ENCODE data around the gene CUL7. TPM values are rescaled to one million over a fixed set of nuclear protein-coding genes. Genes with fewer than 3 reads are reported as not detected.

CUL7 gene
- total RNA-seq, 2 donors from 2014 or later, result 10.0 to 14.8 TPM

DNA sequence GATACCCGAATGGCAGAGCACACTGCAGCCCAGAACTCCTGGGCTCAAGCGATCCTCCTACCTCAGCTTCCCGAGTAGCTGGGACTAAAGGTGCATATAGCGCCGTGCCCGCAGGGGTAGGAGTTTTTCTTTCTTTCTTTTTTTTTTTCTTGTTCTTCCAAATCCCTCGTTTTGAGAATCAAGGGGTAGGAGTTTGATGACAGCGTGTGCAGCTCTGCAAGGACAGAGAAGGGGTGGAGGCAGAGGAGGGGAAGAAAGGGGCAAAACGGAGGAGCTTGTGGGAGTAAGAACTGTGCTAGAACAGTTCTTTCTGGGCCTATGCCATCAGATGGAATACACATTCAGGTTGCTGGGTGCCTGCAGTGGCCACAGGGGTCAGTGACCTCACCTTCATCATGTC lies 16.9 kb downstream of the CUL7 start:
- H3K27me3 ChIP-seq (replicated peaks; ENCODE audit: insufficient read depth), result no peaks in the 10 kb centered on the region
- H3K36me3 ChIP-seq, result peaks cover 31% of the 10 kb centered on the region
- no peak for ATAC-seq (ENCODE audit: insufficient number of reproducible peaks, low FRiP score, low read depth)
- H3K4me3 ChIP-seq, result no peak overlapping the region
- TF ChIP-seq, protein P1, sequence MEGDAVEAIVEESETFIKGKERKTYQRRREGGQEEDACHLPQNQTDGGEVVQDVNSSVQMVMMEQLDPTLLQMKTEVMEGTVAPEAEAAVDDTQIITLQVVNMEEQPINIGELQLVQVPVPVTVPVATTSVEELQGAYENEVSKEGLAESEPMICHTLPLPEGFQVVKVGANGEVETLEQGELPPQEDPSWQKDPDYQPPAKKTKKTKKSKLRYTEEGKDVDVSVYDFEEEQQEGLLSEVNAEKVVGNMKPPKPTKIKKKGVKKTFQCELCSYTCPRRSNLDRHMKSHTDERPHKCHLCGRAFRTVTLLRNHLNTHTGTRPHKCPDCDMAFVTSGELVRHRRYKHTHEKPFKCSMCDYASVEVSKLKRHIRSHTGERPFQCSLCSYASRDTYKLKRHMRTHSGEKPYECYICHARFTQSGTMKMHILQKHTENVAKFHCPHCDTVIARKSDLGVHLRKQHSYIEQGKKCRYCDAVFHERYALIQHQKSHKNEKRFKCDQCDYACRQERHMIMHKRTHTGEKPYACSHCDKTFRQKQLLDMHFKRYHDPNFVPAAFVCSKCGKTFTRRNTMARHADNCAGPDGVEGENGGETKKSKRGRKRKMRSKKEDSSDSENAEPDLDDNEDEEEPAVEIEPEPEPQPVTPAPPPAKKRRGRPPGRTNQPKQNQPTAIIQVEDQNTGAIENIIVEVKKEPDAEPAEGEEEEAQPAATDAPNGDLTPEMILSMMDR (IDR thresholded peaks at IDR 0.05), result no peak
- no peaks in the 10 kb centered on the region for H3K4me1 ChIP-seq (ENCODE audit: control insufficient read depth in 1 of 2, low read depth in 2 of 2)
- H3K9me3 ChIP-seq, result no peaks in the 10 kb centered on the region
- DNase-seq (ENCODE audit: low spot score), result no peak
- no peak overlapping the region for H3K27ac ChIP-seq

DNA sequence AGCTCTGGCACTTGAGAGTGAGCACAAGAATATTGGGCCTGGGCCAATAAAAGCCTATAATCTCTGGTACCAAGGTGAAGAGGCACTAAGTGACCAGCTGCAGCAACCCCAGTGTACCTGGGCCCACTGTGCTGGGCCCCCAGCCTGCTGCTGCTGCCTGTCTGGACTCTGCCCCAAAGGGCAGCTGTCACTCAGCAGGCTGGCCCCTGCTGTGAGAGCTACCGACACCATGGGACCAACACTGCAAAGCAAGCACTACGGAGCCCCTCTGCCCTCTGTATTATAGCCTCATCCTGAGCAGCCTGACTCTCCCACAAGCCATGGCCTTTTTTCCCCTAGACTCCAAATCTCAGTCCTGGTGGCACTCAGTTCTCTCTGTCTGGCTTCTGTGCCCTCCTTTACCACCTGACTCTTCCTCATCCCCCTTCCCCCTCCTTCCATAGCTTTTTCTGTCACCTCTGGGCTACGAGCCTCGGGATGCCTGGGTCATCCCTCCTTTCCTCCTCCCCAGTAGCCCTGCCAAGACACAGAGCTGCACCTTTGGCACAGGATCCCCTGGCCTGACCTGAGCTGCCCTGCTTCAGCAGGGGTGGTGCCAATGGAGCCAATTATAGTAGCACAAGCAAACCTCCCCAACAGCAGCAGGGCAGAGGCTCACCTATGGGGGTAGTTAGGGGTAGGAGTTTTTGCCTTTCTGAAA lies 18.0 kb downstream of the CUL7 start:
- DNase-seq (ENCODE audit: low spot score), result no peak
- Histone ChIP-seq H3K4me1 (ENCODE audit: control insufficient read depth in 1 of 2, low read depth in 2 of 2) (no peaks in the 10 kb centered on the region), H3K27ac (no peak overlapping the region), H3K27me3 (replicated peaks; ENCODE audit: insufficient read depth) (no peaks in the 10 kb centered on the region), H3K36me3 (peaks cover 31% of the 10 kb centered on the region), H3K9me3 (no peaks in the 10 kb centered on the region), H3K4me3 (no peak overlapping the region)
- ATAC-seq (ENCODE audit: insufficient number of reproducible peaks, low FRiP score, low read depth), result no peak
- TF ChIP-seq, protein P1 (IDR thresholded peaks at IDR 0.05), result no peak

DNA sequence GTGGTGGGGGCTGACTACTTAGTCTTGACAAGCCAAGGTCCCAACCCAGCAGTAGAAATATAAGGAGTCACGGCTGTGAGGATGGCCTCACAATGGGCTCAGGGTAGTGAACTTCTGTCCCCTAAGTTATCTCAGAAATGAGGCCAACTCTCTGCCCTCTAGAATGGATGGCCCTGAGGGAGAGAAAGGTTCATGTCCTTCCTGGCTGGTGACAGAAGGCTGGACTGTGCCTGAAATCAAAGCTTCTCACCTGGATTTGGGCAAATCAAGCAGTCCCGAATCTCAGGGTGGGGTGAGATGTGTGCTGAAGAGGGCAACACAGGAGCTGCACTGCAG lies 19.5 kb downstream of the CUL7 start:
- ATAC-seq (ENCODE audit: insufficient number of reproducible peaks, low FRiP score, low read depth), result no peak
- peaks cover 41% of the 10 kb centered on the region for H3K36me3 ChIP-seq
- TF ChIP-seq, protein P1 (IDR thresholded peaks at IDR 0.05), result no peak

DNA sequence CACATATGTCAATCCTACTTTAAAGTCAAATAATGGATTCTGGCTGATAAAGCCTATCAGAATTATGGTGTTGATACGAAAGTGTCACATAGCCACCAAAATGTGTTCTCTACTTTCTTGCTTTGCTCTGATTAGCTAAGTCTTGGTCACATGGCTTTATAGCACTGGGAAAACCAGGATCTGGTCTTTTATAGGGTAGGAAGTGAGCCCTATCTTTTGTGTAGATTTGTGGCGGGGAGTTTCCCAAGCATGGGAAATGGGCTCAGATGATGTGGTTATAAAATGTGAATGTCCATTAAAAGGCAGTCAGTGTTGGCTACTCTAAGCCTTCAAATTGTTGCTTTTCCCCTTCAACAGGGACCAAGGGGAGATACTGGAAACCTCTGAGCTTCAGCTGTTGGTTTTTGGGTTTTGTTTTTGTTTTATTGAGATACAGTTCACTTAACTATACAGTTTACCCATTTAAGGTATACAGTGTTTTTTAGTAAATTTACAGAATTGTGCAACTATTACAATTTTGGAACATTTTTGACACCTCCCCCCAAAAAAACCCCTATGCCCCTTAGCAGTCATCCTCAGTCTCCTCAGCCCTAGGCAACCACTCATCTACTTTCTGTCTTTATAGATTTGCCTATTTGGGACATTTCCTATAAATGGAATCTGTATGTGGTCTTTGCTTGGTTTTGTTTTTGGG lies 20.0 kb downstream of the CUL7 start:
- H3K9me3 ChIP-seq, result no peaks in the 10 kb centered on the region
- no peaks in the 10 kb centered on the region for H3K27me3 ChIP-seq (replicated peaks; ENCODE audit: insufficient read depth)
- H3K36me3 ChIP-seq, result peaks cover 41% of the 10 kb centered on the region
- ATAC-seq (ENCODE audit: insufficient number of reproducible peaks, low FRiP score, low read depth), result no peak
- TF ChIP-seq, protein P1 (IDR thresholded peaks at IDR 0.05), result no peak
- no peak overlapping the region for H3K4me3 ChIP-seq
- H3K27ac ChIP-seq, result no peak overlapping the region
- no peak for DNase-seq (ENCODE audit: low spot score)
- H3K4me1 ChIP-seq (ENCODE audit: control insufficient read depth in 1 of 2, low read depth in 2 of 2), result no peaks in the 10 kb centered on the region

More for the DNA sequence above, 19.5 kb downstream of the CUL7 start:
- no peak overlapping the region for H3K4me3 ChIP-seq
- H3K9me3 ChIP-seq, result no peaks in the 10 kb centered on the region
- DNase-seq (ENCODE audit: low spot score), result no peak
- H3K27me3 ChIP-seq (replicated peaks; ENCODE audit: insufficient read depth), result no peaks in the 10 kb centered on the region
- H3K4me1 ChIP-seq (ENCODE audit: control insufficient read depth in 1 of 2, low read depth in 2 of 2), result no peaks in the 10 kb centered on the region
- no peak overlapping the region for H3K27ac ChIP-seq

DNA sequence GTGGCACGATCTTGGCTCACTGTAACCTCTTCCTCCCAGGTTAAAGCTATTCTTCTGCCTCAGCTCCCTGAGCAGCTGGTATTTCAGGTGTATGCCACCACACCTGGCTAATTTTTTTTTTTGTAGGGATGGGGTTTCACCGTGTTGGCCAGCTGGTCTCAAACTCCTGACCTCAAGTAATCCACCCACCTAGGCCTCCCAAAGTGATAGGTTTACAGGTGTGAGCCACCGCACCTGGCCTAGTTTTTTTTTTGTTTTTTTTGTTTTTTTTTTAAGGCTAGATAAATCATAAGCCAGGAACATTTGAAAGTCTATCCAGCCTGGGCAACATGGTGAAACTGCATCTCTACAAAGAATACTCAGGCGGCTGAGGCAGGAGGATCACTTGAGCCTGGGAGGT lies 21.3 kb downstream of the CUL7 start:
- TF ChIP-seq, protein P1 (IDR thresholded peaks at IDR 0.05), result no peak
- Histone ChIP-seq H3K36me3 (peaks cover 37% of the 10 kb centered on the region), H3K27me3 (replicated peaks; ENCODE audit: insufficient read depth) (no peaks in the 10 kb centered on the region), H3K4me1 (ENCODE audit: control insufficient read depth in 1 of 2, low read depth in 2 of 2) (no peaks in the 10 kb centered on the region), H3K4me3 (no peak overlapping the region), H3K27ac (no peak overlapping the region), H3K9me3 (no peaks in the 10 kb centered on the region)
- DNase-seq (ENCODE audit: low spot score), result no peak
- no peak for ATAC-seq (ENCODE audit: insufficient number of reproducible peaks, low FRiP score, low read depth)

Data from thoracic aorta (tissue), 2 donors.